HFFc6 (cell line): ENCODE results near the gene ZIC4. TPM values are rescaled to one million over a fixed set of nuclear protein-coding genes. Genes with fewer than 3 reads are reported as not detected.
A peak's percentile ranks its signal among the peaks of the same experiment; 100 is the strongest.

Experiments used
- DNase-seq: peaks from one replicate; pipeline ENCODE4 v3.0.0-alpha.2; 2018
- H3K27ac Mint-ChIP-seq: 2 replicates; pipeline ENCODE4 v1.8.0; 2020; ENCODE audit warnings: mild to moderate bottlenecking, mixed read lengths
- H3K27me3 Mint-ChIP-seq: 2 replicates; pipeline ENCODE4 v1.8.0; 2021; ENCODE audit warnings: mild to moderate bottlenecking, moderate library complexity, mixed read lengths; ENCODE audit not compliant: insufficient read depth
- H3K36me3 Mint-ChIP-seq: 2 replicates; pipeline ENCODE4 v1.8.0; 2021; ENCODE audit warnings: low read depth, mixed read lengths
- H3K4me1 Mint-ChIP-seq: 2 replicates; pipeline ENCODE4 v1.8.0; 2020; ENCODE audit warnings: low read depth, mixed read lengths
- H3K4me3 Mint-ChIP-seq: 2 replicates; pipeline ENCODE4 v1.8.0; 2020; ENCODE audit warnings: mild to moderate bottlenecking, moderate library complexity, mixed read lengths
- H3K9me3 Mint-ChIP-seq: 2 replicates; pipeline ENCODE4 v1.8.0; 2020; ENCODE audit warnings: mild to moderate bottlenecking, mixed read lengths
- CTCF ChIP-seq: fragments of 200-600 bp; sonication (generic); IDR thresholded peaks from 2 replicates; pipeline ENCODE4 v1.5.0; 2021; ENCODE audit warnings: antibody characterized with exemption, mild to moderate bottlenecking
- total RNA-seq, 6 experiments: library from RNA; stranded (reverse); fragmentation: NEBNext Ultra II Directional; extraction: Animal tissue kit (Norgen Biotek cat#: 25700); gene quantifications; 2 replicates in 1 of 6; 3 replicates in 5 of 6; pipeline ENCODE4 v1.2.3, GENCODE V29; 2021

Gene ZIC4
- total RNA-seq, 6 experiments from 2014 or later = 0.28 to 0.58 (median 0.49) TPM

GRCh38 chr3:147351301-147351700, 55.0 kb downstream of the ZIC4 start:
- H3K36me3 Mint-ChIP-seq = peaks cover 5% of the 10 kb centered on the region
- no peaks in the 10 kb centered on the region for H3K9me3 Mint-ChIP-seq
- peaks cover 17% of the 10 kb centered on the region for H3K4me1 Mint-ChIP-seq
- DNase-seq = no peak
- TF ChIP-seq CTCF = no peak
- H3K4me3 Mint-ChIP-seq = no peak overlapping the region
- peaks cover 33% of the 10 kb centered on the region for H3K27me3 Mint-ChIP-seq
- no peak overlapping the region for H3K27ac Mint-ChIP-seq

GRCh38 chr3:147348976-147349375, 57.4 kb downstream of the ZIC4 start:
- no peak overlapping the region for H3K4me3 Mint-ChIP-seq
- no peak for DNase-seq
- H3K4me1 Mint-ChIP-seq = peaks cover under 1% of the 10 kb centered on the region; the same call in 1 of the 2 replicates
- TF ChIP-seq CTCF = no peak
- no peak overlapping the region for H3K27ac Mint-ChIP-seq
- no peaks in the 10 kb centered on the region for H3K9me3 Mint-ChIP-seq
- H3K36me3 Mint-ChIP-seq = no peaks in the 10 kb centered on the region
- H3K27me3 Mint-ChIP-seq = peaks cover 13% of the 10 kb centered on the region

- no peak for TF ChIP-seq CTCF
- Mint-ChIP-seq H3K9me3 (no peaks in the 10 kb centered on the region), H3K27me3 (peaks cover 7% of the 10 kb centered on the region; the same call in 1 of the 2 replicates), H3K36me3 (no peaks in the 10 kb centered on the region), H3K4me3 (peak overlapping the region; percentile 56; the same call in 1 of the 2 replicates), H3K27ac (no peak overlapping the region), H3K4me1 (peaks cover 6% of the 10 kb centered on the region; the same call in 1 of the 2 replicates)
- DNase-seq = no peak
Observed at GRCh38 chr3:147343926-147344325, 62.4 kb downstream of the ZIC4 start.

- Mint-ChIP-seq H3K4me3 (no peak overlapping the region), H3K27me3 (peaks cover 6% of the 10 kb centered on the region; the same call in 1 of the 2 replicates), H3K27ac (no peak overlapping the region), H3K36me3 (no peaks in the 10 kb centered on the region), H3K4me1 (peaks cover 6% of the 10 kb centered on the region; the same call in 1 of the 2 replicates), H3K9me3 (no peaks in the 10 kb centered on the region)
- TF ChIP-seq CTCF = no peak
- DNase-seq = no peak
Observed at GRCh38 chr3:147341727-147342126, 64.6 kb downstream of the ZIC4 start.

GRCh38 chr3:147336543-147337278, 69.6 kb downstream of the ZIC4 start:
- Mint-ChIP-seq H3K27ac (no peak overlapping the region), H3K4me1 (no peaks in the 10 kb centered on the region)

More at GRCh38 chr3:147336543-147337278, 69.6 kb downstream of the ZIC4 start:
- H3K4me3 Mint-ChIP-seq = no peak overlapping the region
- peaks cover 2% of the 10 kb centered on the region; the same call in 1 of the 2 replicates for H3K27me3 Mint-ChIP-seq
- no peak for TF ChIP-seq CTCF
- no peaks in the 10 kb centered on the region for H3K36me3 Mint-ChIP-seq
- H3K9me3 Mint-ChIP-seq = no peaks in the 10 kb centered on the region
- DNase-seq = no peak

Other genes starting within 250 kb of the ZIC4 start
- 1 to 10 TPM in 1 of 6 experiments, under 1 TPM in 5; 0.43 to 1.0 (median 0.57) TPM for gene ZIC1, start 2.8 kb upstream of the ZIC4 start, total RNA-seq